ENCODE data around the gene CD3E. TPM values are rescaled to one million over a fixed set of nuclear protein-coding genes. Genes with fewer than 3 reads are reported as not detected.

The CD3E gene
- total and polyA plus RNA-seq, 7 experiments from 2014 or later, result 392 to 1,286 (median 692) TPM

DNA sequence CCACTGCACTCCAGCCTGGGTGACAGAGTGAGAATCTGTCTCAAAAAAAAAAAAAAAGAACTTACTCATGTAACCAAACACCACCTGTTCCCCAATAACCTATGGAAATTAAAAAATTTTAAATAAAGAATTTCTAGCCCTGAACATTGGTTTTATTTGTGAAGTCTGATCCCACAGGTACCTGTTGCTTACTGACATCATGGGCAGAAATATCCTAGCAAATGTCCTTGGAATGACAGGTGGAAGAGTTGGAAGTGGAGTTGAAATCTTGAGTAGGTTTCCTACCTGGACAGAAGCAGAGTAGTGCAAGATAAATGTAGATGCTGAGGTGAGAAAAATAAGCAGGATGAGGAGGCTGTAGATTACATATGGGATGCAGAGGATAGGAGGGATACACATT, 20.8 kb downstream of the CD3E start:
- POLR2A ChIA-PET, result no interaction called here
- Histone ChIP-seq H3K4me3 (ENCODE audit: low read length) (no peak overlapping the region), H3K4me1 (ENCODE audit: control insufficient read depth in 2 of 2, insufficient read depth in 2 of 2, low read length in 2 of 2) (peaks cover 0 to 27% of the 10 kb centered on the region in 2 donors), H3K27ac (ENCODE audit: low read depth, low read length) (no peak overlapping the region), H3K36me3 (ENCODE audit: control insufficient read depth in 2 of 3, insufficient read depth in 3 of 3, low read length in 3 of 3) (no peaks in the 10 kb centered on the region), H3K27me3 (ENCODE audit: control insufficient read depth in 2 of 2, insufficient read depth in 2 of 2, low read length in 2 of 2) (no peaks in the 10 kb centered on the region), H3K9me3 (ENCODE audit: control insufficient read depth in 2 of 3, low read length in 3 of 3) (no peaks in the 10 kb centered on the region)
- Mint-ChIP-seq H3K4me3 (peak overlapping the region in 1 of 10 donors; percentile 3), H3K36me3 (peaks cover 3 to 49% (median 46%) of the 10 kb centered on the region in 5 donors), H3K27me3 (no peaks in the 10 kb centered on the region), H3K9me3 (peaks cover 0 to 6% (median 0%) of the 10 kb centered on the region in 11 donors), H3K4me1 (peaks cover 11 to 73% (median 63%) of the 10 kb centered on the region in 7 donors), H3K27ac (peak overlapping the region in 6 of 9 donors; percentile 2 to 87 (median 14))
- ATAC-seq (no peak), DNase-seq (no peak)
- intact Hi-C loops (cut with micrococcal nuclease), result no loop called here
- CTCF ChIA-PET, result interaction anchor here (0.6 kb wide), 1 partner anchor 13 kb away, joined by 5 read pairs; no protein-coding TSS in a partner anchor

DNA sequence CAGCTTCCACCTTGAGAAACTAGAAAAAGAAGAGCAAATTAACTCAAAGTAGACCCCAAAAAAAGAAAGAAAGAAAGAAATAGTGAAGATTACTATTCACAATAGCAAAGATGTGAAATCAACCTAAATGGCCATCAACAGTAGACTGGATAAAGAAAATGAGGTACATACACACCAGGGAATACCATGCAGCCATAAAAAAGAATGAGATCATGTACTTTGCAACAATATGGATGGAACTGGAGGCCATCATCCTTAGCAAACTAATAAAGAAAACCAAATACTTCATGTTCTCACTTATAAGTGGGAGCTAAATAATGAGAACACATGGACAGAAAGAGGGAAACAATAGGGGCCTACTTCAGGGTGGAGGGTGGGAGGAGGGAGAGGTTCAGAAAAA, 24.2 kb downstream of the CD3E start:
- DNase-seq (no peak), ATAC-seq (no peak)
- CTCF ChIA-PET, result no interaction called here
- Histone ChIP-seq H3K9me3 (ENCODE audit: control insufficient read depth in 2 of 3, low read length in 3 of 3) (no peaks in the 10 kb centered on the region), H3K27me3 (ENCODE audit: control insufficient read depth in 2 of 2, insufficient read depth in 2 of 2, low read length in 2 of 2) (no peaks in the 10 kb centered on the region), H3K27ac (ENCODE audit: low read depth, low read length) (no peak overlapping the region), H3K4me1 (ENCODE audit: control insufficient read depth in 2 of 2, insufficient read depth in 2 of 2, low read length in 2 of 2) (peaks cover 1 to 10% of the 10 kb centered on the region in 2 donors), H3K36me3 (ENCODE audit: control insufficient read depth in 2 of 3, insufficient read depth in 3 of 3, low read length in 3 of 3) (no peaks in the 10 kb centered on the region), H3K4me3 (ENCODE audit: low read length) (no peak overlapping the region)
- H3K27ac Mint-ChIP-seq, result peak overlapping the region in 8 of 9 donors; percentile 41 to 87 (median 68)
- no peak overlapping the region for H3K4me3 Mint-ChIP-seq
- POLR2A ChIA-PET, result interaction anchor here (0.9 to 1.7 kb wide), 6 partner anchors 9 to 23 kb away, joined by 3 to 11 read pairs (median 4); partner anchors contain the start of gene CD3D
- H3K4me1 Mint-ChIP-seq, result peaks cover 0 to 49% (median 42%) of the 10 kb centered on the region in 7 donors
- intact Hi-C loops (cut with micrococcal nuclease), result loop anchor here in 1 of 2 donors (1.0 kb wide), 2 partner anchors 7 to 10 kb away; no protein-coding TSS in a partner anchor
- no peaks in the 10 kb centered on the region for H3K27me3 Mint-ChIP-seq
- peaks cover 0 to 6% (median 0%) of the 10 kb centered on the region in 11 donors for H3K9me3 Mint-ChIP-seq
- peaks cover 3 to 30% (median 29%) of the 10 kb centered on the region in 5 donors for H3K36me3 Mint-ChIP-seq

DNA sequence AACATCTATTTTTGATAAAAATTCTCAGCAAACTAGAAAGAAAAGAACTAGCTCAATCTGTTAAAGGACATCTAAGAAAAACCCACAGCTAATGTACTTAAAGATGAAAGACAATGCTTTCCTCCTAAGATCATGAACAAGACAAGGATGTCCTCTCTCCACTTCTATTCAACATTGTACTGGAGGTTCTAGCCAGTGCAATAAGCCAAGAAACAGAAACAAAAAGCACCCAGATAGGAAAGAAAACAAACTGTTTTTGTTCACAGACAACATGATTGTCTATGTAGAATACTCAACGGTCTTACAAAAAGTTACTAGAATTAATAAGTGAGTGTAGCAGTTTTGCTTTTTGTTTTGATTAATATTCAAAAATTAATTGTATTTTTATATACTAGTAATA, 30.2 kb downstream of the CD3E start:
- H3K36me3 Mint-ChIP-seq, result peaks cover 2 to 32% (median 19%) of the 10 kb centered on the region in 5 donors
- intact Hi-C loops (cut with micrococcal nuclease), result loop anchor here in 1 of 2 donors (1.0 kb wide), 1 partner anchor 13 kb away; no protein-coding TSS in a partner anchor
- no peaks in the 10 kb centered on the region for H3K9me3 ChIP-seq (ENCODE audit: control insufficient read depth in 2 of 3, low read length in 3 of 3)
- H3K27me3 ChIP-seq (ENCODE audit: control insufficient read depth in 2 of 2, insufficient read depth in 2 of 2, low read length in 2 of 2), result no peaks in the 10 kb centered on the region
- peak overlapping the region; percentile 96 for H3K27ac ChIP-seq (ENCODE audit: low read depth, low read length)
- DNase-seq, result peak in 7 of 9 donors; percentile 36 to 66 (median 52)
- ChIA-PET CTCF (interaction anchor here (1.7 kb wide), 1 partner anchor 11 kb away, joined by 3 read pairs; no protein-coding TSS in a partner anchor), POLR2A (interaction anchor here (0.6 to 1.7 kb wide), 3 partner anchors 13 to 113 kb away, joined by 3 to 8 read pairs (median 6); no protein-coding TSS in a partner anchor)
- peak overlapping the region in 9 of 10 donors; percentile 7 to 84 (median 73) for H3K4me3 Mint-ChIP-seq
- H3K4me3 ChIP-seq (ENCODE audit: low read length), result no peak overlapping the region
- H3K36me3 ChIP-seq (ENCODE audit: control insufficient read depth in 2 of 3, insufficient read depth in 3 of 3, low read length in 3 of 3), result peaks cover 0 to 8% (median 8%) of the 10 kb centered on the region in 3 experiments
- peak; percentile 39 for ATAC-seq
- H3K4me1 Mint-ChIP-seq, result peaks cover 20 to 62% (median 48%) of the 10 kb centered on the region in 7 donors
- no peaks in the 10 kb centered on the region for H3K27me3 Mint-ChIP-seq
- H3K4me1 ChIP-seq (ENCODE audit: control insufficient read depth in 2 of 2, insufficient read depth in 2 of 2, low read length in 2 of 2), result peaks cover 38 to 52% of the 10 kb centered on the region in 2 donors
- peak overlapping the region; percentile 64 to 97 (median 95) for H3K27ac Mint-ChIP-seq
- peaks cover 0 to 1% (median 0%) of the 10 kb centered on the region in 11 donors for H3K9me3 Mint-ChIP-seq

DNA sequence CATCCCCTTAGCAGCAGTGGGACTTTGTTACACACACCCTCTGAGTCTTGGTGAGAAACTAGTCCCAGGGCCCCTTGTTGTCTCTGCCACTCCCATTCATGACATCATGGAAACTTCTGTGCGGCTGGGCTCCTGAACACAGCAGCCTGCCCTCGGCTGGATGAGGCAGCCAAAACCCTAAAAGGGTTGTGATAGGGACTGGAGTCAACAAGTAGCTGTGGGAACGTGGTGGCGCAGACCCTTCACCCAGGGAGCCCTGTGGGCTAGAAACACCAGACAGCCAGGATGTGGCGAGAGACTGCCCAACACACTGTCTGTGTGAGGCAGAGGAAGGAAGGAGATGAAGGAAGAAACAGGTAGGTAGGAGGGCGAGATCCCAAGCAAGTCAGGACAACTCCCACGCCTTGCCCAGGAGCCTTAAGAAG, 34.1 kb downstream of the CD3E start:
- peaks cover 7 to 51% (median 33%) of the 10 kb centered on the region in 5 donors for H3K36me3 Mint-ChIP-seq
- Histone ChIP-seq H3K9me3 (ENCODE audit: control insufficient read depth in 2 of 3, low read length in 3 of 3) (no peaks in the 10 kb centered on the region), H3K4me1 (ENCODE audit: control insufficient read depth in 2 of 2, insufficient read depth in 2 of 2, low read length in 2 of 2) (peaks cover 46 to 50% of the 10 kb centered on the region in 2 donors), H3K27me3 (ENCODE audit: control insufficient read depth in 2 of 2, insufficient read depth in 2 of 2, low read length in 2 of 2) (no peaks in the 10 kb centered on the region), H3K36me3 (ENCODE audit: control insufficient read depth in 2 of 3, insufficient read depth in 3 of 3, low read length in 3 of 3) (peaks cover 0 to 13% (median 8%) of the 10 kb centered on the region in 3 experiments), H3K4me3 (ENCODE audit: low read length) (peak overlapping the region; percentile 88), H3K27ac (ENCODE audit: low read depth, low read length) (peak overlapping the region; percentile 96)
- intact Hi-C loops (cut with micrococcal nuclease), result loop anchor here (1.0 to 2.0 kb wide), 5 partner anchors 9 to 192 kb away; partner anchors contain the start of gene KMT2A (in 1 of the 2)
- peak overlapping the region; percentile 95 to 100 (median 99) for H3K27ac Mint-ChIP-seq
- H3K4me3 Mint-ChIP-seq, result peak overlapping the region; percentile 89 to 98 (median 96)
- DNase-seq (peak; percentile 46 to 99 (median 92)), ATAC-seq (peak; percentile 82)
- H3K9me3 Mint-ChIP-seq, result no peaks in the 10 kb centered on the region
- H3K4me1 Mint-ChIP-seq, result peaks cover 28 to 68% (median 55%) of the 10 kb centered on the region in 7 donors
- ChIA-PET POLR2A (interaction anchor here (0.6 to 3.6 kb wide), 15 partner anchors 9 to 230 kb away, joined by 3 to 16 read pairs (median 5); partner anchors contain the start of genes JAML and UBE4A), CTCF (interaction anchor here (0.9 to 7.8 kb wide), 9 partner anchors 10 to 43 kb away, joined by 3 to 74 read pairs (median 4); partner anchors contain the start of gene CD3E)
- no peaks in the 10 kb centered on the region for H3K27me3 Mint-ChIP-seq

DNA sequence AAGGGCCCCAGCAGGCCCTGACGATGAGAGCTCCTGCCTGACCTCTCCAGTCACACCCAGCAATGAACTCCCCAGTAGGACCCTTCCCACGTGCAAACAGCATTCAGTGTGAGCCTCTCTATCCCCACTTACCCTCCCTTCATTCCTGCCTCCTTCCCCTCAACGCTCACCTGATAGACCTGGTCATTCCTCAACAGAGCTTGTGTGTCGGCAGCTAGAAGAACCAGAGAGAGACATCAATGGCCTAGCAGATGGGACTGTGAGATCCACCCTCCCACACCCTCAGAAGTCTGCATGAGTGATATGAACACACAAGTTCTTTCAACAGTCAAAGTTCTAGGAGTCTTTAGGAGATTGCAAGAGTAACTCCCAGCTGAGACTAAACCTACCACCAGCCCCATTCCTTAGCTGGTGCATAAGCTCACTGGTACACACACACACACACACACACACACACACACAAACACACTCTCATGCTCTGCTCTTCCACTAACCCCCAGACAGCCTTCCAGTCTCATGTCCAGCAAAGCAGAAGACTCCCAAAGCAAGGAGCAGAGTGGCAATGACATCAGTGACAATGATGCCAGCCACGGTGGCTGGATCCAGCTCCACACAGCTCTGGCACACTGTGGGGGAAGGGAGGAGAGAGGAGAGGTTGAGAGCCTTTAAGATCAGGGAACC, 34.9 kb downstream of the CD3E start:
- Histone ChIP-seq H3K4me3 (ENCODE audit: low read length) (peak overlapping the region; percentile 88), H3K36me3 (ENCODE audit: control insufficient read depth in 2 of 3, insufficient read depth in 3 of 3, low read length in 3 of 3) (peaks cover 0 to 13% (median 8%) of the 10 kb centered on the region in 3 experiments), H3K27me3 (ENCODE audit: control insufficient read depth in 2 of 2, insufficient read depth in 2 of 2, low read length in 2 of 2) (no peaks in the 10 kb centered on the region), H3K9me3 (ENCODE audit: control insufficient read depth in 2 of 3, low read length in 3 of 3) (no peaks in the 10 kb centered on the region), H3K4me1 (ENCODE audit: control insufficient read depth in 2 of 2, insufficient read depth in 2 of 2, low read length in 2 of 2) (peaks cover 40 to 46% of the 10 kb centered on the region in 2 donors), H3K27ac (ENCODE audit: low read depth, low read length) (peak overlapping the region; percentile 96)
- Mint-ChIP-seq H3K27ac (peak overlapping the region; percentile 95 to 100 (median 99)), H3K4me3 (peak overlapping the region; percentile 89 to 98 (median 96)), H3K9me3 (no peaks in the 10 kb centered on the region), H3K27me3 (no peaks in the 10 kb centered on the region), H3K4me1 (peaks cover 32 to 67% (median 54%) of the 10 kb centered on the region in 7 donors), H3K36me3 (peaks cover 7 to 52% (median 38%) of the 10 kb centered on the region in 5 donors)
- POLR2A ChIA-PET, result interaction anchor here (0.7 to 3.7 kb wide), 16 partner anchors 9 to 230 kb away, joined by 3 to 20 read pairs (median 5); partner anchors contain the start of genes JAML and UBE4A
- DNase-seq (peak in 7 of 9 donors; percentile 31 to 48 (median 35)), ATAC-seq (no peak)
- intact Hi-C loops (cut with micrococcal nuclease), result loop anchor here (2.0 kb wide), 2 partner anchors 13 to 97 kb away; partner anchors contain the start of gene KMT2A (in 1 of the 2)
- CTCF ChIA-PET, result interaction anchor here (0.6 to 7.8 kb wide), 11 partner anchors 10 to 389 kb away, joined by 3 to 74 read pairs (median 4); partner anchors contain the start of genes CD3E and UBE4A

DNA sequence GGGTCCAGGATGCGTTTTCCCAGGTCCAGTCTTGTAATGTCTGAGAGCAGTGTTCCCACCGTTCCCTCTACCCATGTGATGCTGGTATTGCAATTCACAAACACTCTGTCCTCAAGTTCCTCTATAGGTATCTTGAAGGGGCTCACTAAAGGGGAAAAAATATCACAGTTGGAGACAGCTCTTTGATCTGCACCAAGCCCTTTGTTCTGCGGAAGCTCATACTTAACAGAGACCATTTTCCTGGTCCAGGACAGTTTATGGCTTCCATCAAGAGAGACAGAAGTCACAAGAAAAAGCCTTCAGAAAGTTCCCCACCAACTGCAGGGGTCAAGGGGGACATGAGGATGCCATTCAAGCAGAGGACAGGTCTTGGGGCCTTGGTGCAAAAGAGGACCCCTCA, 35.9 kb downstream of the CD3E start:
- intact Hi-C loops (cut with micrococcal nuclease), result loop anchor here (5.0 kb wide), 3 partner anchors 232 to 587 kb away; partner anchors contain the start of genes ARCN1 (in 1 of the 2), BCL9L (in 1 of the 2) and IL10RA (in 1 of the 2)
- H3K4me3 ChIP-seq (ENCODE audit: low read length), result peak overlapping the region; percentile 88
- peaks cover 14 to 54% (median 46%) of the 10 kb centered on the region in 5 donors for H3K36me3 Mint-ChIP-seq

More for the DNA sequence above, 35.9 kb downstream of the CD3E start:
- POLR2A ChIA-PET, result interaction anchor here (1.4 to 3.7 kb wide), 7 partner anchors 11 to 142 kb away, joined by 4 to 24 read pairs (median 11); partner anchors contain the start of genes JAML and UBE4A
- H3K27me3 ChIP-seq (ENCODE audit: control insufficient read depth in 2 of 2, insufficient read depth in 2 of 2, low read length in 2 of 2), result no peaks in the 10 kb centered on the region
- Mint-ChIP-seq H3K27ac (peak overlapping the region; percentile 95 to 100 (median 99)), H3K27me3 (no peaks in the 10 kb centered on the region), H3K4me3 (peak overlapping the region; percentile 89 to 98 (median 96)), H3K4me1 (peaks cover 32 to 67% (median 58%) of the 10 kb centered on the region in 7 donors), H3K9me3 (peaks cover 0 to under 1% (median 0%) of the 10 kb centered on the region in 11 donors)
- ATAC-seq (no peak), DNase-seq (peak in 1 of 9 donors; percentile 20)
- peak overlapping the region; percentile 96 for H3K27ac ChIP-seq (ENCODE audit: low read depth, low read length)
- peaks cover 0 to 13% (median 8%) of the 10 kb centered on the region in 3 experiments for H3K36me3 ChIP-seq (ENCODE audit: control insufficient read depth in 2 of 3, insufficient read depth in 3 of 3, low read length in 3 of 3)
- CTCF ChIA-PET, result interaction anchor here (1.1 to 7.8 kb wide), 5 partner anchors 19 to 45 kb away, joined by 3 to 74 read pairs (median 6); partner anchors contain the start of genes CD3E and UBE4A
- H3K9me3 ChIP-seq (ENCODE audit: control insufficient read depth in 2 of 3, low read length in 3 of 3), result no peaks in the 10 kb centered on the region
- H3K4me1 ChIP-seq (ENCODE audit: control insufficient read depth in 2 of 2, insufficient read depth in 2 of 2, low read length in 2 of 2), result peaks cover 36 to 37% of the 10 kb centered on the region in 2 donors
